Vagina (tissue), 2 donors: ENCODE results near the gene NAB1. TPM values are rescaled to one million over a fixed set of nuclear protein-coding genes. Genes with fewer than 3 reads are reported as not detected.
"Not testable (repeated sequence)": the region's sequence is repeated elsewhere in the genome, so short reads cannot be mapped to it uniquely, and the experiment has no call there.

Experiments used
- DNase-seq, 2 donors: peaks; one replicate each; pipeline ENCODE4 v3.0.0-alpha.2; 2017; ENCODE audit errors: extremely low spot score in 2 of 2
- H3K27ac ChIP-seq: fragments of 200-600 bp; sonication (generic); one replicate; pipeline ENCODE4 v1.5.1; 2019
- H3K27me3 ChIP-seq: fragments of 200-600 bp; sonication (generic); one replicate; pipeline ENCODE4 v1.5.1; 2019
- H3K36me3 ChIP-seq, 2 donors: fragments of 200-600 bp; sonication (generic); one replicate each; pipeline ENCODE4 v1.5.1; 2017 to 2019
- H3K4me1 ChIP-seq: fragments of 200-600 bp; sonication (generic); one replicate; pipeline ENCODE4 v1.5.1; 2019
- H3K4me3 ChIP-seq, 2 donors: fragments of 200-600 bp; sonication (generic); 1 replicate in 1 of 2; 2 replicates in 1 of 2; pipeline ENCODE4 v1.5.1; 2016 to 2019
- H3K9me3 ChIP-seq: fragments of 200-600 bp; sonication (generic); one replicate; pipeline ENCODE4 v1.5.1; 2019
- POLR2A ChIP-seq, 2 donors: fragments of 450-650 bp; IDR thresholded peaks; one replicate each; pipeline ENCODE4 v1.6.1; 2017; ENCODE audit warnings: antibody characterized with exemption in 2 of 2, mild to moderate bottlenecking in 2 of 2, moderate library complexity in 2 of 2
- POLR2AphosphoS5 ChIP-seq, 2 donors: sonication (generic); formaldehyde crosslinking; IDR thresholded peaks; one replicate each; pipeline ENCODE4 v1.9.0; 2017; ENCODE audit warnings: antibody characterized with exemption in 2 of 2, mild to moderate bottlenecking in 2 of 2, low read depth in 1 of 2; ENCODE audit not compliant: insufficient read depth in 1 of 2
- intact Hi-C: fragments of 100-400 bp; cut with DNase I; formaldehyde crosslinking; loops from one replicate; pipeline ENCODE4 v1.15.1; 2023
- total RNA-seq: library from RNA; depleted of rRNA; stranded (reverse); fragments of >200 nt; gene quantifications from one replicate; pipeline ENCODE4 v1.2.3, GENCODE V29; 2016
- TF ChIP-seq, protein P1 (sequence below), 3 experiments: fragments of 450-650 bp in 2 of 3; fragments of 200-600 bp in 1 of 3; sonication (generic) in 1 of 3; IDR thresholded peaks; one replicate each; pipeline ENCODE4 v1.5.1; 2017 to 2019; ENCODE audit warnings: antibody characterized with exemption in 3 of 3, mild to moderate bottlenecking in 2 of 3, moderate library complexity in 2 of 3

Gene NAB1
- total RNA-seq, 1 donor from 2014 or later = 78.6 TPM

- intact Hi-C loops = no loop called here
- Histone ChIP-seq H3K27ac (no peak overlapping the region), H3K4me1 (no peaks in the 10 kb centered on the region), H3K4me3 (no peak overlapping the region), H3K9me3 (no peaks in the 10 kb centered on the region), H3K36me3 (no peaks in the 10 kb centered on the region), H3K27me3 (no peaks in the 10 kb centered on the region)
- TF ChIP-seq POLR2A (IDR thresholded peaks at IDR 0.05) (no peak), POLR2AphosphoS5 (IDR thresholded peaks at IDR 0.05; ENCODE audit: insufficient read depth in 1 of 2, low read depth in 1 of 2) (no peak)
- TF ChIP-seq, protein P1, sequence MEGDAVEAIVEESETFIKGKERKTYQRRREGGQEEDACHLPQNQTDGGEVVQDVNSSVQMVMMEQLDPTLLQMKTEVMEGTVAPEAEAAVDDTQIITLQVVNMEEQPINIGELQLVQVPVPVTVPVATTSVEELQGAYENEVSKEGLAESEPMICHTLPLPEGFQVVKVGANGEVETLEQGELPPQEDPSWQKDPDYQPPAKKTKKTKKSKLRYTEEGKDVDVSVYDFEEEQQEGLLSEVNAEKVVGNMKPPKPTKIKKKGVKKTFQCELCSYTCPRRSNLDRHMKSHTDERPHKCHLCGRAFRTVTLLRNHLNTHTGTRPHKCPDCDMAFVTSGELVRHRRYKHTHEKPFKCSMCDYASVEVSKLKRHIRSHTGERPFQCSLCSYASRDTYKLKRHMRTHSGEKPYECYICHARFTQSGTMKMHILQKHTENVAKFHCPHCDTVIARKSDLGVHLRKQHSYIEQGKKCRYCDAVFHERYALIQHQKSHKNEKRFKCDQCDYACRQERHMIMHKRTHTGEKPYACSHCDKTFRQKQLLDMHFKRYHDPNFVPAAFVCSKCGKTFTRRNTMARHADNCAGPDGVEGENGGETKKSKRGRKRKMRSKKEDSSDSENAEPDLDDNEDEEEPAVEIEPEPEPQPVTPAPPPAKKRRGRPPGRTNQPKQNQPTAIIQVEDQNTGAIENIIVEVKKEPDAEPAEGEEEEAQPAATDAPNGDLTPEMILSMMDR (IDR thresholded peaks at IDR 0.05) = no peak
- no peak for DNase-seq
Measured at GRCh38 chr2:190607014-190607597, 41.8 kb upstream of the NAB1 start.

- Histone ChIP-seq H3K27ac (no peak overlapping the region), H3K27me3 (no peaks in the 10 kb centered on the region), H3K9me3 (no peaks in the 10 kb centered on the region), H3K36me3 (no peaks in the 10 kb centered on the region), H3K4me3 (no peak overlapping the region), H3K4me1 (no peaks in the 10 kb centered on the region)
- no peak for DNase-seq
- TF ChIP-seq, protein P1 (IDR thresholded peaks at IDR 0.05) = no peak
- TF ChIP-seq POLR2AphosphoS5 (IDR thresholded peaks at IDR 0.05; ENCODE audit: insufficient read depth in 1 of 2, low read depth in 1 of 2) (no peak), POLR2A (IDR thresholded peaks at IDR 0.05) (no peak)
- intact Hi-C loops = no loop called here
Measured at GRCh38 chr2:190607657-190608357, 41.1 kb upstream of the NAB1 start.

GRCh38 chr2:190608863-190609262 lies 40.0 kb upstream of the NAB1 start:
- H3K9me3 ChIP-seq, H3K4me1 ChIP-seq, H3K4me3 ChIP-seq, H3K27ac ChIP-seq, DNase-seq, H3K36me3 ChIP-seq, H3K27me3 ChIP-seq, intact Hi-C loops: not testable (repeated sequence)

DNA sequence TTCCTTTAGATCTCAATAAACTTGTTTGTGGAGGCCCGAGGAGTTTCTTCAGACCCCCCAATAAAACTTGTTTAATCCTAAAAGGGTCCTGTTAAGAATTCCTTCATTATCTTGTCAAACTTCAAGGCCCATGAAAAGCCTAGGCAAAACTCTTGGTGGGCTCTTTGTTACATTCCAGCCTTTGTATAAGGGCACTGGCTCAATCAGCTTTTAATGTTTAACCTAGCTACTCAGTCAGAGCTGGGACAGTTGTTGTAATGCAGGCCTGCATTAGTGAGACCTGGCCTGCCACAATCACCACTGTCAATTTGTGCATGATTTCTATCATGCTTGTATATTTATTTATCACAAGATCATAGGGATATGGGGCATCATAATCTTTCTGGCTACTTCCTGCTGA lies 39.5 kb upstream of the NAB1 start:
- DNase-seq, intact Hi-C loops, H3K4me1 ChIP-seq: not testable (repeated sequence)

GRCh38 chr2:190610528-190610927 lies 38.4 kb upstream of the NAB1 start:
- intact Hi-C loops, H3K9me3 ChIP-seq, H3K27me3 ChIP-seq, H3K4me1 ChIP-seq, H3K36me3 ChIP-seq, H3K27ac ChIP-seq, H3K4me3 ChIP-seq, DNase-seq: not testable (repeated sequence)

More for the DNA sequence above, 39.5 kb upstream of the NAB1 start:
- H3K9me3 ChIP-seq, H3K36me3 ChIP-seq, H3K27ac ChIP-seq, H3K4me3 ChIP-seq, H3K27me3 ChIP-seq: not testable (repeated sequence)

DNA sequence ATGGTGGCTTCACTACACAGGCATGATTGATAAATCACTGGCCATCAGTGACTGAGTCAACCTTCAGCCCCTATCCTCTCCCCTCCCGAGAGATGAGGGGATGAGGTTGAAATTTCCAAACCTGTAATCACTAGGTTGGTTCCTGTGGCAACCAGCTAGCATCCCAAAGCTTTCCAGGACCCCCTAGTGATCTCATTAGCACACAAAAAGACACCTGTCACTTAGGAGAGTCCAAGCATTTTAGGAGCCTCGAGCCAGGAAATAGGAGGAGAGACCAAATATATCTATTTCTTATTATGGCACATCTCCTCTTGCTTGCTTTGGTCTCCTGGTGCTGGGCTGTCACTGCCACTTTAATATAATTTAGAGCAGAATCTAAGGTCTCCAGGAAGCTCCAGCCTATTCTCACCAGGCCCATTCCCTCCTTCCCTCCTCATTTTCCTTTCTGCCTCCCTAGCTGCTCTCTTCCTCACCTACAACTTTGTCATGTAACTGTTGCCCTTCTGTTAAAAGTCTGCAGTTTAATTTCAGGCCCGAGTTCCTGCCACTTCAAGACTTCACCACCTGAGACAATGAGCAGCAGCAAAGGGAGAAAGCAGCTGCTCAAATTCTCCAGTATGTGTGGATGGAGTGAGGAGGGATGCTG lies 33.2 kb upstream of the NAB1 start:
- intact Hi-C loops = no loop called here
- TF ChIP-seq, protein P1 (IDR thresholded peaks at IDR 0.05) = no peak
- TF ChIP-seq POLR2AphosphoS5 (IDR thresholded peaks at IDR 0.05; ENCODE audit: insufficient read depth in 1 of 2, low read depth in 1 of 2) = no peak
- TF ChIP-seq POLR2A (IDR thresholded peaks at IDR 0.05) = no peak
- Histone ChIP-seq H3K36me3 (no peaks in the 10 kb centered on the region), H3K4me3 (no peak overlapping the region), H3K9me3 (no peaks in the 10 kb centered on the region), H3K27me3 (no peaks in the 10 kb centered on the region), H3K4me1 (peaks cover 5% of the 10 kb centered on the region), H3K27ac (no peak overlapping the region)
- DNase-seq = no peak
